ENCODE measurements around the gene GRIN3B. TPM values are rescaled to one million over a fixed set of nuclear protein-coding genes. Genes with fewer than 3 reads are reported as not detected.

The GRIN3B gene
- total and polyA plus RNA-seq, 9 of the 15 experiments (the other 6 are each of a cell fraction or from before 2014, with no cell fraction given), result 0.06 to 0.95 (median 0.19) TPM; not detected in 6

DNA sequence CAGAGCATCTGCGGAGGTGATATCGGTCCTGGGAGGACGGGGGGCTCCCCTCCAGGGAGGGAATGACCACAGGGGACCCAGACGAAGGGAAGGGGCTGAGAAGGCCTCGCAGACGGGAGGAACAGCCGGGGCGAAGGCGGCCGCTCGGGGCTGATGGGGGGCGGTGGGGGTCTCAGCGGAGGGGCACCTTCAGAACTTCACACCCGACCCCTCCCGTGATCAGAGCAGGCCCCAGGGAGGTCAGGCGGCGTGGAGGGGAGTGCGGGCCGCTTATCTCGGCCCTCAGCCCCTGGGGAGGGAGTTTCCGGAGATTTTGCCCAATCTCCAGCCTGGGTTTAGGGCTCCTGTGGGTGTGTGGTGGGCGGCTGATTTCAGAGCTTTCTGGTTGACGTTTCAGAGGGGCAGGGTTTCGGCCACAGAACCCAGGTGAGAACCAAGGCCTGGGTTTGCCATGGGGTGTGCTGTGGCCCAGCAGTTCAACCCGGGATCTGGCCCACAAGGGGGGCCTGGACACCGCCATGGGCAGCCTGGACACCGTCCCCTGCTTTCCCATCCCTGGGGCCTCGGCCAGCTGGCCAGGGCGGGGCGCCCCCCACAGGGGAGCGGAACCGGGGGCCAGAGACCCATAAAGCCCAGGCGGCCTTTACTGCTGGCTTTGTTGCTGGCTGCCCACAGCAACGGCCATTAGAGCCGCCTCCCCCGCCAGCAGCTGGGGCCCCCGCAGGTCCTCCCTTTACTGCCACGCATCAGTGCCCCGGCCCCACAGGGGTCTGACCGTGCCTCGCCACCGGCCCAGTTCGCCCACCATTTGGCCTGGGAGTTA, 45.3 kb upstream of the GRIN3B start (continued):
- TF ChIP-seq, protein P1, sequence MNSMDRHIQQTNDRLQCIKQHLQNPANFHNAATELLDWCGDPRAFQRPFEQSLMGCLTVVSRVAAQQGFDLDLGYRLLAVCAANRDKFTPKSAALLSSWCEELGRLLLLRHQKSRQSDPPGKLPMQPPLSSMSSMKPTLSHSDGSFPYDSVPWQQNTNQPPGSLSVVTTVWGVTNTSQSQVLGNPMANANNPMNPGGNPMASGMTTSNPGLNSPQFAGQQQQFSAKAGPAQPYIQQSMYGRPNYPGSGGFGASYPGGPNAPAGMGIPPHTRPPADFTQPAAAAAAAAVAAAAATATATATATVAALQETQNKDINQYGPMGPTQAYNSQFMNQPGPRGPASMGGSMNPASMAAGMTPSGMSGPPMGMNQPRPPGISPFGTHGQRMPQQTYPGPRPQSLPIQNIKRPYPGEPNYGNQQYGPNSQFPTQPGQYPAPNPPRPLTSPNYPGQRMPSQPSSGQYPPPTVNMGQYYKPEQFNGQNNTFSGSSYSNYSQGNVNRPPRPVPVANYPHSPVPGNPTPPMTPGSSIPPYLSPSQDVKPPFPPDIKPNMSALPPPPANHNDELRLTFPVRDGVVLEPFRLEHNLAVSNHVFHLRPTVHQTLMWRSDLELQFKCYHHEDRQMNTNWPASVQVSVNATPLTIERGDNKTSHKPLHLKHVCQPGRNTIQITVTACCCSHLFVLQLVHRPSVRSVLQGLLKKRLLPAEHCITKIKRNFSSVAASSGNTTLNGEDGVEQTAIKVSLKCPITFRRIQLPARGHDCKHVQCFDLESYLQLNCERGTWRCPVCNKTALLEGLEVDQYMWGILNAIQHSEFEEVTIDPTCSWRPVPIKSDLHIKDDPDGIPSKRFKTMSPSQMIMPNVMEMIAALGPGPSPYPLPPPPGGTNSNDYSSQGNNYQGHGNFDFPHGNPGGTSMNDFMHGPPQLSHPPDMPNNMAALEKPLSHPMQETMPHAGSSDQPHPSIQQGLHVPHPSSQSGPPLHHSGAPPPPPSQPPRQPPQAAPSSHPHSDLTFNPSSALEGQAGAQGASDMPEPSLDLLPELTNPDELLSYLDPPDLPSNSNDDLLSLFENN (IDR thresholded peaks at IDR 0.05; ENCODE audit: low read depth in 2 of 2, low read length in 2 of 2), result no peak
- TF ChIP-seq POLR3A (IDR thresholded peaks at IDR 0.05; ENCODE audit: borderline replicate concordance, extremely low read depth, insufficient read depth, insufficient read length), result no peak
- TF ChIP-seq L3MBTL2 (IDR thresholded peaks at IDR 0.05), result peak; percentile 56
- TF ChIP-seq, protein P2, sequence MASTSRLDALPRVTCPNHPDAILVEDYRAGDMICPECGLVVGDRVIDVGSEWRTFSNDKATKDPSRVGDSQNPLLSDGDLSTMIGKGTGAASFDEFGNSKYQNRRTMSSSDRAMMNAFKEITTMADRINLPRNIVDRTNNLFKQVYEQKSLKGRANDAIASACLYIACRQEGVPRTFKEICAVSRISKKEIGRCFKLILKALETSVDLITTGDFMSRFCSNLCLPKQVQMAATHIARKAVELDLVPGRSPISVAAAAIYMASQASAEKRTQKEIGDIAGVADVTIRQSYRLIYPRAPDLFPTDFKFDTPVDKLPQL (IDR thresholded peaks at IDR 0.05; ENCODE audit: extremely low read depth, insufficient read length), result no peak
- TF ChIP-seq CSDE1 (IDR thresholded peaks at IDR 0.05), result no peak
- peak; percentile 59; the same call in 1 of the 2 replicates for TF ChIP-seq ATF7 (IDR thresholded peaks at IDR 0.05)
- TF ChIP-seq, protein P3, sequence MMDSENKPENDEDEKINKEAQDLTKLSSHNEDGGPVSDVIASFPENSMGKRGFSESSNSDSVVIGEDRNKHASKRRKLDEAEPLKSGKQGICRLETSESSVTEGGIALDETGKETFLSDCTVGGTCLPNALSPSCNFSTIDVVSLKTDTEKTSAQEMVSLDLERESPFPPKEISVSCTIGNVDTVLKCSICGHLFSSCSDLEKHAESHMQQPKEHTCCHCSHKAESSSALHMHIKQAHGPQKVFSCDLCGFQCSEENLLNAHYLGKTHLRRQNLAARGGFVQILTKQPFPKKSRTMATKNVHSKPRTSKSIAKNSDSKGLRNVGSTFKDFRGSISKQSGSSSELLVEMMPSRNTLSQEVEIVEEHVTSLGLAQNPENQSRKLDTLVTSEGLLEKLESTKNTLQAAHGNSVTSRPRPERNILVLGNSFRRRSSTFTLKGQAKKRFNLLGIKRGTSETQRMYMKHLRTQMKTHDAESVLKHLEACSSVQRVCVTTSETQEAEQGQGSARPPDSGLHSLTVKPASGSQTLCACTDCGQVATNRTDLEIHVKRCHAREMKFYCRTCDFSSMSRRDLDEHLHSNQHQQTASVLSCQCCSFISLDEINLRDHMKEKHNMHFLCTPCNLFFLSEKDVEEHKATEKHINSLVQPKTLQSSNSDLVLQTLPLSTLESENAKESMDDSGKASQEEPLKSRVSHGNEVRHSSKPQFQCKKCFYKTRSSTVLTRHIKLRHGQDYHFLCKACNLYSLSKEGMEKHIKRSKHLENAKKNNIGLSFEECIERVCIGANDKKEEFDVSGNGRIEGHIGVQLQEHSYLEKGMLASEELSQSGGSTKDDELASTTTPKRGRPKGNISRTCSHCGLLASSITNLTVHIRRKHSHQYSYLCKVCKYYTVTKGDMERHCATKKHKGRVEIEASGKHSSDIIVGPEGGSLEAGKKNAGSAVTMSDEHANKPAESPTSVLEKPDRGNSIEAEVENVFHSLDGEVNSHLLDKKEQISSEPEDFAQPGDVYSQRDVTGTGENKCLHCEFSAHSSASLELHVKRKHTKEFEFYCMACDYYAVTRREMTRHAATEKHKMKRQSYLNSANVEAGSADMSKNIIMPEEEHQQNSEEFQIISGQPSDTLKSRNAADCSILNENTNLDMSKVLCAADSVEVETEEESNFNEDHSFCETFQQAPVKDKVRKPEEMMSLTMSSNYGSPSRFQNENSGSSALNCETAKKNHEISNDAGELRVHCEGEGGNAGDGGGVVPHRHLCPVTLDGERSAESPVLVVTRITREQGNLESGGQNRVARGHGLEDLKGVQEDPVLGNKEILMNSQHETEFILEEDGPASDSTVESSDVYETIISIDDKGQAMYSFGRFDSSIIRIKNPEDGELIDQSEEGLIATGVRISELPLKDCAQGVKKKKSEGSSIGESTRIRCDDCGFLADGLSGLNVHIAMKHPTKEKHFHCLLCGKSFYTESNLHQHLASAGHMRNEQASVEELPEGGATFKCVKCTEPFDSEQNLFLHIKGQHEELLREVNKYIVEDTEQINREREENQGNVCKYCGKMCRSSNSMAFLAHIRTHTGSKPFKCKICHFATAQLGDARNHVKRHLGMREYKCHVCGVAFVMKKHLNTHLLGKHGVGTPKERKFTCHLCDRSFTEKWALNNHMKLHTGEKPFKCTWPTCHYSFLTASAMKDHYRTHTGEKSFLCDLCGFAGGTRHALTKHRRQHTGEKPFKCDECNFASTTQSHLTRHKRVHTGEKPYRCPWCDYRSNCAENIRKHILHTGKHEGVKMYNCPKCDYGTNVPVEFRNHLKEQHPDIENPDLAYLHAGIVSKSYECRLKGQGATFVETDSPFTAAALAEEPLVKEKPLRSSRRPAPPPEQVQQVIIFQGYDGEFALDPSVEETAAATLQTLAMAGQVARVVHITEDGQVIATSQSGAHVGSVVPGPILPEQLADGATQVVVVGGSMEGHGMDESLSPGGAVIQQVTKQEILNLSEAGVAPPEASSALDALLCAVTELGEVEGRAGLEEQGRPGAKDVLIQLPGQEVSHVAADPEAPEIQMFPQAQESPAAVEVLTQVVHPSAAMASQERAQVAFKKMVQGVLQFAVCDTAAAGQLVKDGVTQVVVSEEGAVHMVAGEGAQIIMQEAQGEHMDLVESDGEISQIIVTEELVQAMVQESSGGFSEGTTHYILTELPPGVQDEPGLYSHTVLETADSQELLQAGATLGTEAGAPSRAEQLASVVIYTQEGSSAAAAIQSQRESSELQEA (IDR thresholded peaks at IDR 0.05; ENCODE audit: low read depth), result no peak
- no peak for TF ChIP-seq SRSF1 (IDR thresholded peaks at IDR 0.05; ENCODE audit: low read depth, low read length)
- TF ChIP-seq, protein P4, sequence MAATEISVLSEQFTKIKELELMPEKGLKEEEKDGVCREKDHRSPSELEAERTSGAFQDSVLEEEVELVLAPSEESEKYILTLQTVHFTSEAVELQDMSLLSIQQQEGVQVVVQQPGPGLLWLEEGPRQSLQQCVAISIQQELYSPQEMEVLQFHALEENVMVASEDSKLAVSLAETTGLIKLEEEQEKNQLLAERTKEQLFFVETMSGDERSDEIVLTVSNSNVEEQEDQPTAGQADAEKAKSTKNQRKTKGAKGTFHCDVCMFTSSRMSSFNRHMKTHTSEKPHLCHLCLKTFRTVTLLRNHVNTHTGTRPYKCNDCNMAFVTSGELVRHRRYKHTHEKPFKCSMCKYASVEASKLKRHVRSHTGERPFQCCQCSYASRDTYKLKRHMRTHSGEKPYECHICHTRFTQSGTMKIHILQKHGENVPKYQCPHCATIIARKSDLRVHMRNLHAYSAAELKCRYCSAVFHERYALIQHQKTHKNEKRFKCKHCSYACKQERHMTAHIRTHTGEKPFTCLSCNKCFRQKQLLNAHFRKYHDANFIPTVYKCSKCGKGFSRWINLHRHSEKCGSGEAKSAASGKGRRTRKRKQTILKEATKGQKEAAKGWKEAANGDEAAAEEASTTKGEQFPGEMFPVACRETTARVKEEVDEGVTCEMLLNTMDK (IDR thresholded peaks at IDR 0.05; ENCODE audit: borderline replicate concordance, insufficient read depth, low read depth, low read length, poor library complexity, severe bottlenecking), result peak; percentile 33
- TF ChIP-seq, protein P5, sequence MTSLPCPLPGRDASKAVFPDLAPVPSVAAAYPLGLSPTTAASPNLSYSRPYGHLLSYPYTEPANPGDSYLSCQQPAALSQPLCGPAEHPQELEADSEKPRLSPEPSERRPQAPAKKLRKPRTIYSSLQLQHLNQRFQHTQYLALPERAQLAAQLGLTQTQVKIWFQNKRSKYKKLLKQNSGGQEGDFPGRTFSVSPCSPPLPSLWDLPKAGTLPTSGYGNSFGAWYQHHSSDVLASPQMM (CRISPR knock-in tag; IDR thresholded peaks at IDR 0.05), result no peak

Measured in K562 (cell line).